WTC11 (cell line): Measurements from ENCODE around the gene METTL25B. TPM values are rescaled to one million over a fixed set of nuclear protein-coding genes. Genes with fewer than 3 reads are reported as not detected.

Source experiments
- ATAC-seq: fragments of 200-7000 bp; cut with Tn5 transposase; 2 replicates; pipeline ENCODE4 v1.10.0; 2021; ENCODE audit warnings: mild to moderate bottlenecking, moderate library complexity
- CTCF ChIA-PET: fragments of 300-600 bp; sonication (Branson Sonifier 250); formaldehyde crosslinking; loops from one replicate; lab custom pipeline; 2021; ENCODE audit warnings: antibody characterized with exemption; lab: Charles Lee
- POLR2A ChIA-PET: fragments of 350-600 bp; sonication (Branson Sonifier 250); formaldehyde crosslinking; loops from one replicate; lab custom pipeline; 2021; ENCODE audit warnings: antibody characterized with exemption; lab: Charles Lee
- DNase-seq: peaks from one replicate; pipeline ENCODE4 v3.0.0; 2021; ENCODE audit warnings: low spot score
- H3K27ac Mint-ChIP-seq: 2 replicates; pipeline ENCODE4 v1.8.0; 2021; ENCODE audit warnings: mixed read lengths
- H3K27me3 Mint-ChIP-seq: 2 replicates; pipeline ENCODE4 v1.8.0; 2021; ENCODE audit warnings: low read depth, mild to moderate bottlenecking, moderate library complexity, mixed read lengths
- H3K36me3 Mint-ChIP-seq: 2 replicates; pipeline ENCODE4 v1.8.0; 2021; ENCODE audit warnings: mixed read lengths
- H3K4me1 Mint-ChIP-seq: 2 replicates; pipeline ENCODE4 v1.8.0; 2022; ENCODE audit warnings: mixed read lengths
- H3K4me3 Mint-ChIP-seq: 2 replicates; pipeline ENCODE4 v1.8.0; 2021; ENCODE audit warnings: mild to moderate bottlenecking, moderate library complexity, mixed read lengths
- H3K9me3 Mint-ChIP-seq: 2 replicates; pipeline ENCODE4 v1.8.0; 2021; ENCODE audit warnings: mixed read lengths
- AFF4 ChIP-seq: sonication (generic); formaldehyde crosslinking; IDR thresholded peaks from 2 replicates; pipeline ENCODE4 v1.8.1; 2023; ENCODE audit warnings: mild to moderate bottlenecking, missing genetic modification reagents, borderline replicate concordance
- ATF6 ChIP-seq: sonication (generic); formaldehyde crosslinking; IDR thresholded peaks from 2 replicates; pipeline ENCODE4 v1.8.1; 2023; ENCODE audit warnings: mild to moderate bottlenecking, missing genetic modification reagents
- FOXP1 ChIP-seq: sonication (generic); formaldehyde crosslinking; IDR thresholded peaks from 2 replicates; pipeline ENCODE4 v1.8.0; 2022; ENCODE audit warnings: missing genetic modification reagents, mild to moderate bottlenecking, moderate library complexity, borderline replicate concordance
- GTF2I ChIP-seq: fragments of 250-450 bp; sonication (Bioruptor Pico); conservative IDR thresholded peaks from 2 replicates; pipeline ENCODE4 v1.4.0; 2021; ENCODE audit warnings: mild to moderate bottlenecking
- KAT7 ChIP-seq: sonication (generic); formaldehyde crosslinking; IDR thresholded peaks from 2 replicates; pipeline ENCODE4 v1.8.1; 2023; ENCODE audit warnings: missing genetic modification reagents, mild to moderate bottlenecking, borderline replicate concordance
- MLX ChIP-seq: sonication (generic); formaldehyde crosslinking; IDR thresholded peaks from 2 replicates; pipeline ENCODE4 v1.8.1; 2023; ENCODE audit warnings: mild to moderate bottlenecking, missing genetic modification reagents, moderate library complexity
- RORB ChIP-seq: fragments of 250-450 bp; sonication (Bioruptor Pico); IDR thresholded peaks from 2 replicates; pipeline ENCODE4 v1.9.0; 2021; ENCODE audit warnings: mild to moderate bottlenecking
- SMAD3 ChIP-seq: sonication (generic); formaldehyde crosslinking; IDR thresholded peaks from 2 replicates; pipeline ENCODE4 v1.8.0; 2022; ENCODE audit warnings: missing genetic modification reagents, mild to moderate bottlenecking, borderline replicate concordance
- SMAD4 ChIP-seq: sonication (generic); formaldehyde crosslinking; IDR thresholded peaks from 2 replicates; pipeline ENCODE4 v1.8.0; 2022; ENCODE audit warnings: mild to moderate bottlenecking, missing genetic modification reagents
- SOX15 ChIP-seq: fragments of 250-450 bp; sonication (Bioruptor Pico); IDR thresholded peaks from 2 replicates; pipeline ENCODE4 v1.9.0; 2021; ENCODE audit warnings: mild to moderate bottlenecking
- TEAD1 ChIP-seq: sonication (generic); formaldehyde crosslinking; IDR thresholded peaks from 2 replicates; pipeline ENCODE4 v1.8.0; 2022; ENCODE audit warnings: mild to moderate bottlenecking, missing genetic modification reagents
- TEAD4 ChIP-seq: sonication (generic); formaldehyde crosslinking; IDR thresholded peaks from 2 replicates; pipeline ENCODE4 v1.8.0; 2022; ENCODE audit warnings: mild to moderate bottlenecking, missing genetic modification reagents
- TP53 ChIP-seq: sonication (generic); formaldehyde crosslinking; IDR thresholded peaks from 2 replicates; pipeline ENCODE4 v1.8.1; 2023; ENCODE audit warnings: mild to moderate bottlenecking, missing genetic modification reagents
- USF1 ChIP-seq: sonication (generic); formaldehyde crosslinking; IDR thresholded peaks from 2 replicates; pipeline ENCODE4 v1.8.0; 2022; ENCODE audit warnings: mild to moderate bottlenecking, missing genetic modification reagents
- USF2 ChIP-seq: sonication (generic); formaldehyde crosslinking; IDR thresholded peaks from 2 replicates; pipeline ENCODE4 v1.8.1; 2023; ENCODE audit warnings: mild to moderate bottlenecking, missing genetic modification reagents, moderate library complexity
- ZNF138 ChIP-seq: sonication (generic); formaldehyde crosslinking; conservative IDR thresholded peaks from 2 replicates; pipeline ENCODE4 v1.8.1; 2022; ENCODE audit warnings: mild to moderate bottlenecking, moderate library complexity, missing genetic modification reagents
- ZNF423 ChIP-seq: fragments of 250-450 bp; sonication (Bioruptor Pico); IDR thresholded peaks from 2 replicates; pipeline ENCODE4 v2.1.2; 2022; ENCODE audit warnings: mild to moderate bottlenecking, moderate library complexity
- ZNF425 ChIP-seq: fragments of 250-450 bp; sonication (Bioruptor Pico); conservative IDR thresholded peaks from 2 replicates; pipeline ENCODE4 v1.9.0; 2021; ENCODE audit warnings: mild to moderate bottlenecking
- ZNF671 ChIP-seq: fragments of 250-450 bp; sonication (Bioruptor Pico); IDR thresholded peaks from 2 replicates; pipeline ENCODE4 v1.8.0; 2021; ENCODE audit warnings: mild to moderate bottlenecking
- total RNA-seq: library from RNA; stranded (reverse); gene quantifications from 3 replicates; pipeline ENCODE4 v1.2.3, GENCODE V29; 2021

Gene METTL25B
- total RNA-seq, 1 experiment from 2014 or later, result 32.0 TPM

- ChIA-PET POLR2A (interaction anchor here (0.8 kb wide), 1 partner anchor 13 kb away, joined by 3 read pairs; no protein-coding TSS in a partner anchor), CTCF (interaction anchor here (0.8 to 25.2 kb wide), 3 partner anchors 15 to 204 kb away, joined by 4 to 1553 read pairs (median 8); partner anchors contain the start of gene CRABP2)
These were observed 7.1 kb upstream of the METTL25B start for GRCh38 chr1:156721131-156721530.

GRCh38 chr1:156721535-156721934 lies 6.7 kb upstream of the METTL25B start:
- ChIA-PET CTCF (interaction anchor here (0.7 to 25.2 kb wide), 5 partner anchors 15 to 203 kb away, joined by 3 to 1553 read pairs (median 4); no protein-coding TSS in a partner anchor), POLR2A (interaction anchor here (0.8 kb wide), 2 partner anchors 13 to 28 kb away, joined by 3 read pairs; no protein-coding TSS in a partner anchor)
- peaks cover 12% of the 10 kb centered on the region for H3K4me1 Mint-ChIP-seq
- H3K9me3 Mint-ChIP-seq, result no peaks in the 10 kb centered on the region
- peaks cover 36% of the 10 kb centered on the region for H3K36me3 Mint-ChIP-seq
- DNase-seq (no peak), ATAC-seq (no peak)
- TF ChIP-seq USF1 (CRISPR knock-in tag) (no peak), ZNF425 (no peak), ZNF671 (no peak), TP53 (CRISPR knock-in tag) (no peak), FOXP1 (CRISPR knock-in tag) (no peak), AFF4 (CRISPR knock-in tag) (no peak), ZNF138 (CRISPR knock-in tag) (no peak), SMAD3 (CRISPR knock-in tag) (no peak), ATF6 (no peak), KAT7 (CRISPR knock-in tag) (no peak)
- H3K27ac Mint-ChIP-seq, result no peak overlapping the region
- H3K4me3 Mint-ChIP-seq, result no peak overlapping the region
- no peaks in the 10 kb centered on the region for H3K27me3 Mint-ChIP-seq

More at GRCh38 chr1:156721131-156721530, 7.1 kb upstream of the METTL25B start:
- H3K4me3 Mint-ChIP-seq, result no peak overlapping the region
- DNase-seq, result no peak
- TF ChIP-seq MLX, result no peak
- TF ChIP-seq TEAD4 (CRISPR knock-in tag), result no peak
- TF ChIP-seq SOX15 (CRISPR knock-in tag), result no peak
- TF ChIP-seq USF2, result no peak
- no peak for TF ChIP-seq TEAD1
- TF ChIP-seq GTF2I, result no peak
- no peak for TF ChIP-seq ZNF423 (CRISPR knock-in tag)
- TF ChIP-seq RORB (CRISPR knock-in tag), result no peak
- no peak for TF ChIP-seq SMAD4 (CRISPR knock-in tag)
- TF ChIP-seq, all 79 proteins: peak for 0
- no peak for ATAC-seq
- H3K27ac Mint-ChIP-seq, result no peak overlapping the region
- H3K9me3 Mint-ChIP-seq, result no peaks in the 10 kb centered on the region
- peaks cover 12% of the 10 kb centered on the region for H3K4me1 Mint-ChIP-seq
- no peaks in the 10 kb centered on the region for H3K27me3 Mint-ChIP-seq
- peaks cover 36% of the 10 kb centered on the region for H3K36me3 Mint-ChIP-seq
